Heart right ventricle (tissue), 16 donors: ENCODE results near the gene LRRC8C. TPM values are rescaled to one million over a fixed set of nuclear protein-coding genes. Genes with fewer than 3 reads are reported as not detected.
A peak's percentile ranks its signal among the peaks of the same experiment; 100 is the strongest.

Source experiments
- ATAC-seq, 8 donors: fragments of 200-7000 bp; cut with Tn5 transposase; one replicate each; pipeline ENCODE4 v1.9.1; 2020; ENCODE audit warnings: mild to moderate bottlenecking in 8 of 8, moderate library complexity in 8 of 8, moderate number of reproducible peaks in 1 of 8
- DNase-seq, 2 donors: peaks; one replicate each; pipeline ENCODE4 v3.0.0-alpha.2; 2020
- H3K27ac ChIP-seq, 10 donors: fragments of 200-600 bp; sonication (generic) in 2 of 10; one replicate each; pipeline versions ENCODE4 v1.5.0 to v1.8.0; 2020 to 2022; ENCODE audit warnings: mild to moderate bottlenecking in 3 of 10
- H3K27me3 ChIP-seq, 7 donors: fragments of 200-600 bp; one replicate each; pipeline ENCODE4 v1.8.0; 2021 to 2022; ENCODE audit warnings: mild to moderate bottlenecking in 2 of 7
- H3K36me3 ChIP-seq, 9 donors: fragments of 200-600 bp; sonication (generic) in 1 of 9; one replicate each; pipeline versions ENCODE4 v1.5.0 to v1.8.0; 2020 to 2022; ENCODE audit warnings: mild to moderate bottlenecking in 2 of 9
- H3K4me1 ChIP-seq, 9 donors: fragments of 200-600 bp; sonication (generic) in 1 of 9; one replicate each; pipeline versions ENCODE4 v1.5.0 to v1.8.0; 2020 to 2022; ENCODE audit warnings: mild to moderate bottlenecking in 4 of 9
- H3K4me3 ChIP-seq, 10 donors: fragments of 200-600 bp; sonication (generic) in 2 of 10; one replicate each; pipeline versions ENCODE4 v1.5.0 to v1.8.0; 2020 to 2022; ENCODE audit warnings: mild to moderate bottlenecking in 7 of 10, moderate library complexity in 2 of 10
- H3K9me3 ChIP-seq, 11 donors: fragments of 200-600 bp in 10 of 11; sonication (generic) in 2 of 11; one replicate each; pipeline versions ENCODE4 v1.5.0 to v1.8.0; 2013 to 2022; ENCODE audit warnings: mild to moderate bottlenecking in 2 of 11, control low read depth in 1 of 11, moderate library complexity in 1 of 11
- WGBS, 2 donors: extraction: QIAGEN DNeasy Blood & Tissue Kit; methylation state at CpG; one replicate each; pipeline ENCODE4 v1.1.7; 2013; ENCODE audit warnings: inconsistent platforms in 1 of 2; 5-methylcytosine and 5-hydroxymethylcytosine counted together
- intact Hi-C, 10 donors: fragments of 100-400 bp; cut with DNase I; formaldehyde crosslinking; loops; one replicate each; pipeline versions ENCODE4 v1.11.1 to v1.14.2; 2022
- polyA plus RNA-seq, 2 donors: library from polyadenylated mRNA; stranded (reverse); fragments of 200-250 nt; gene quantifications; one replicate each; pipeline ENCODE4 v1.2.3, GENCODE V29; 2013
- total RNA-seq, 10 donors: library from RNA; stranded (reverse); fragmentation: NEBNext Ultra II Directional in 3 of 10; extraction: Animal tissue kit (Norgen Biotek cat#: 25700) in 3 of 10; gene quantifications; one replicate each; pipeline versions ENCODE4 v1.2.1 to v1.2.4, GENCODE V29; 2021 to 2023
- TF ChIP-seq, protein P1 (sequence below), 9 donors: fragments of 200-600 bp; sonication (generic) in 2 of 9; IDR thresholded peaks; one replicate each; pipeline versions ENCODE4 v1.5.0 to v1.8.0; 2021 to 2022; ENCODE audit warnings: antibody characterized with exemption in 9 of 9, mild to moderate bottlenecking in 5 of 9, moderate library complexity in 1 of 9
- donor health status: Arrhythmogenic right ventricular cardiomyopathy.
- donor health status: ischemic (EF 13 %, LVEDD 7.1; RV severe dilation, severe dysfunction).
- donor health status: healthy with polysubstance abuse.
- donor health status: DM: no; HTN: yes; CAD: no.
- donor health status: DM: no; HTN: no; CAD: no.
- donor health status: ischemic (EF 25% LVEDD 6.9; RV normal size, moderate dysfunction).
- donor health status: ischemic (EF 25% LVEDD 5.7; RV mildly dilated, moderate dysfunction).
- donor health status: healthy.
- donor health status: DM: yes; HTN: yes; CAD: no.
- donor health status: Ischemic cardiomyopathy.
- donor health status: ischemic (EF 35%, LVEDD 5.7; RV mildly dilated, moderate dysfunction).
- donor health status: nonischemic (EF 11% LVEDD 7.7; RV severe dilation, severe dysfunction).
- donor health status: DM: yes; HTN: yes; CAD: no.
- donor health status: PGD.
- donor health status: ischemic (EF 29% LVEDD 5.4; RV normal size, mild dysfunction).
- donor health status: nonischemic (EF 23%, LVEDD 6.1; RV moderate dilation, normal function).

The LRRC8C gene
- total and polyA plus RNA-seq, 12 donors: 3.7 to 12.3 (median 8.2) TPM

DNA sequence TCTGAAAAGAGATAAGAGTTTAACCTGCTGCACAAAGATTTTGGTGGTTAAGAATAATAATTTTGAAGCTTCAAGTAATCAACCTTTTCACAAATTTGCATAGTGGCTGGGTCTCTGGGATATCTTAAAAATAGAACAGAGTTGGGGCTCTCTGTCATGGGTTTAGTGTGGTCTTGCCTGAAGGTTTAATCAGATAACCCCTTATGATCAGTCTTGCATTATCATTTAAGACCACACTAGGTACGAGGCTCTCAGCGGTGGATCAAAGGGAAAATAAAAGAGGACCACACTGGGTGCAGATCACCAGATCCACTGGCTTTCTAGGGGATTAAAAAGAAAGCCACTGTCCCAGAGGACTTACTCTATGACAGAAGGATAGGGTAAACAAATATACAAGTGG is 19.5 kb downstream of the LRRC8C start:
- H3K4me3 ChIP-seq: no peak overlapping the region
- intact Hi-C loops: no loop called here
- ATAC-seq (no peak), DNase-seq (no peak)
- peaks cover 0 to 64% (median 49%) of the 10 kb centered on the region in 9 donors for H3K4me1 ChIP-seq
- no peaks in the 10 kb centered on the region for H3K36me3 ChIP-seq
- TF ChIP-seq, protein P1, sequence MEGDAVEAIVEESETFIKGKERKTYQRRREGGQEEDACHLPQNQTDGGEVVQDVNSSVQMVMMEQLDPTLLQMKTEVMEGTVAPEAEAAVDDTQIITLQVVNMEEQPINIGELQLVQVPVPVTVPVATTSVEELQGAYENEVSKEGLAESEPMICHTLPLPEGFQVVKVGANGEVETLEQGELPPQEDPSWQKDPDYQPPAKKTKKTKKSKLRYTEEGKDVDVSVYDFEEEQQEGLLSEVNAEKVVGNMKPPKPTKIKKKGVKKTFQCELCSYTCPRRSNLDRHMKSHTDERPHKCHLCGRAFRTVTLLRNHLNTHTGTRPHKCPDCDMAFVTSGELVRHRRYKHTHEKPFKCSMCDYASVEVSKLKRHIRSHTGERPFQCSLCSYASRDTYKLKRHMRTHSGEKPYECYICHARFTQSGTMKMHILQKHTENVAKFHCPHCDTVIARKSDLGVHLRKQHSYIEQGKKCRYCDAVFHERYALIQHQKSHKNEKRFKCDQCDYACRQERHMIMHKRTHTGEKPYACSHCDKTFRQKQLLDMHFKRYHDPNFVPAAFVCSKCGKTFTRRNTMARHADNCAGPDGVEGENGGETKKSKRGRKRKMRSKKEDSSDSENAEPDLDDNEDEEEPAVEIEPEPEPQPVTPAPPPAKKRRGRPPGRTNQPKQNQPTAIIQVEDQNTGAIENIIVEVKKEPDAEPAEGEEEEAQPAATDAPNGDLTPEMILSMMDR (IDR thresholded peaks at IDR 0.05): no peak
- no peaks in the 10 kb centered on the region for H3K27me3 ChIP-seq
- WGBS, 2 donors: 59 to 65% methylated on average over 2 of the region's 2 CpGs
- peak overlapping the region in 2 of 10 donors; percentile 17 to 33 for H3K27ac ChIP-seq
- no peaks in the 10 kb centered on the region for H3K9me3 ChIP-seq

GRCh38 chr1:89657886-89658285 is 25.0 kb downstream of the LRRC8C start:
- Histone ChIP-seq H3K4me1 (peaks cover 6 to 69% (median 52%) of the 10 kb centered on the region in 9 donors), H3K27ac (peak overlapping the region in 5 of 10 donors; percentile 7 to 33 (median 15)), H3K36me3 (no peaks in the 10 kb centered on the region), H3K27me3 (no peaks in the 10 kb centered on the region), H3K9me3 (no peaks in the 10 kb centered on the region), H3K4me3 (no peak overlapping the region)
- WGBS, 2 donors: 51 to 53% methylated on average over 3 of the region's 3 CpGs
- TF ChIP-seq, protein P1 (IDR thresholded peaks at IDR 0.05): no peak
- DNase-seq: no peak
- intact Hi-C loops: no loop called here
- ATAC-seq: no peak

- no peaks in the 10 kb centered on the region for H3K27me3 ChIP-seq
- peak overlapping the region in 7 of 10 donors; percentile 9 to 42 (median 30) for H3K27ac ChIP-seq
- H3K4me1 ChIP-seq: peaks cover 6 to 65% (median 51%) of the 10 kb centered on the region in 9 donors
- intact Hi-C loops: no loop called here
- H3K9me3 ChIP-seq: peaks cover 0 to 11% (median 0%) of the 10 kb centered on the region in 11 donors
- DNase-seq: peak in 1 of 2 donors; percentile 13
- TF ChIP-seq, protein P1 (IDR thresholded peaks at IDR 0.05): no peak
- ATAC-seq: peak; percentile 50 to 89 (median 83)
- 51% methylated on average over 5 of the region's 5 CpGs for WGBS, 2 donors
- no peak overlapping the region for H3K4me3 ChIP-seq
- H3K36me3 ChIP-seq: no peaks in the 10 kb centered on the region
Measured at GRCh38 chr1:89659322-89660081, 26.6 kb downstream of the LRRC8C start.

DNA sequence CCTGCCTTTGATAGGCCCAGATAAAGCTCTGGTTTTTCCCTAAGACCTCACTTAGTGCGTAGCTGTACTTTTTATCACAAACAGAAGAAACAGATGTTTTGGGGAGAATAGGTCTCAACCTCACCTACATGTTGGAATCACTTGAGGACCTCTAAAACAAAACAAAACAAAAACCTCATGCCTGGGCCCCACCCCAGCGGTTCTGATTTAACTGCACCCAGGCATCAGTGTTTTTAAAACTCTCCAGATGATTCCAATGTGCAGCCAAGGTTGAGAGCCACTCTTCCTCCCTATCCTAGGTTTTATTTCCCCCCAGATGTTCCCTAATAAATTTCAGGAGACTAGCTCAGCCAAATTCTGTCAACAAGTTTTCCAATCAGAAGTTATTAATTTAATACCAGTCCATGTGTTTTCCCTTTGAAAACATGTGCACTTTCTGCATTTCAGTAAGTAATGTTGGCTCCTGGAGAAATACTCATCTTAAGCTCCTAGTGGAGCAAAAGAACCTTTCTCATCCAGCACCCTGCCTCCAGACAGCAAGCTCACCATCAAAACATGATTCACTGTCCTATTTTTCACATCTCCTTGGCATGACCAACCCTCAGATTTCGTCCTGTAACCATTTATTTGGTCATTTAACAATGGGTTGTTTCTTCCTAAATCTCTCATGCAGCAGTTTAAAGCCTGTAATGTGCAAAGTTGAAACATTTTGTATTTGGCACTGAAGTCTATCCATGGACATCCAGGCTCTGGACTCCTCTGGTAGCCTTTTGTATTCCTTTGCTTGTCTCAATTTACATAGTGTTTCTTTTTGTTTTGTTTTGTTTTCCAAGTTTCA is 27.5 kb downstream of the LRRC8C start:
- ATAC-seq (peak in 3 of 8 donors; percentile 12 to 28 (median 12)), DNase-seq (no peak)
- no peaks in the 10 kb centered on the region for H3K27me3 ChIP-seq
- intact Hi-C loops: no loop called here
- H3K27ac ChIP-seq: peak overlapping the region in 6 of 10 donors; percentile 13 to 42 (median 26)
- peaks cover 0 to 13% (median 0%) of the 10 kb centered on the region in 11 donors for H3K9me3 ChIP-seq
- peaks cover 6 to 67% (median 51%) of the 10 kb centered on the region in 9 donors for H3K4me1 ChIP-seq
- TF ChIP-seq, protein P1 (IDR thresholded peaks at IDR 0.05): no peak
- no peaks in the 10 kb centered on the region for H3K36me3 ChIP-seq
- no peak overlapping the region for H3K4me3 ChIP-seq
- WGBS, 2 donors: 45 to 61% methylated on average over 3 of the region's 3 CpGs
